Fibroblast of skin of abdomen (primary cell): ENCODE results near the gene TBX15. TPM values are rescaled to one million over a fixed set of nuclear protein-coding genes. Genes with fewer than 3 reads are reported as not detected.
A peak's percentile ranks its signal among the peaks of the same experiment; 100 is the strongest.

ENCODE experiments used
- DNase-seq: peaks from one replicate; pipeline ENCODE4 v3.0.0-alpha.2; 2013
- polyA plus RNA-seq, 2 experiments: library from polyadenylated mRNA; unstranded; fragments of 120-200 nt; gene quantifications; one replicate each; pipeline ENCODE4 v1.2.1, GENCODE V29; 2013; ENCODE audit not compliant: insufficient read length in 2 of 2

Gene TBX15
- 33.6 TPM for polyA plus RNA-seq (2013, experiment 1 of 2; ENCODE audit: insufficient read length)
- polyA plus RNA-seq (2013, experiment 2 of 2; ENCODE audit: insufficient read length) = 33.6 TPM

- peak; percentile 88 for DNase-seq
These were observed at the start of gene TBX15 for GRCh38 chr1:118988186-118989005. TSS of gene TBX15 (minus strand) at chr1:118988343. CDS start at chr1:118987795, 548 bp downstream.

GRCh38 chr1:119034359-119034758 is 46.2 kb upstream of the TBX15 start:
- no peak for DNase-seq

- DNase-seq = no peak
These were observed 44.8 kb upstream of the TBX15 start for GRCh38 chr1:119032986-119033385.

GRCh38 chr1:119027759-119028158 is 39.6 kb upstream of the TBX15 start:
- no peak for DNase-seq

- DNase-seq = no peak
These were observed 38.8 kb upstream of the TBX15 start for GRCh38 chr1:119026956-119027355.

- DNase-seq = no peak
These were observed 27.4 kb upstream of the TBX15 start for GRCh38 chr1:119015547-119015946.

- no peak for DNase-seq
These were observed 24.2 kb upstream of the TBX15 start for GRCh38 chr1:119012383-119012782.

- peak; percentile 75 for DNase-seq
These were observed 23.6 kb upstream of the TBX15 start for GRCh38 chr1:119011706-119012105.

- peak; percentile 41 for DNase-seq
These were observed 23.0 kb upstream of the TBX15 start for GRCh38 chr1:119011116-119011515.

- DNase-seq = peak; percentile 82
These were observed 22.1 kb upstream of the TBX15 start for GRCh38 chr1:119010201-119010600.

GRCh38 chr1:119009312-119009655 is 21.1 kb upstream of the TBX15 start:
- no peak for DNase-seq

GRCh38 chr1:119008483-119009311 is 20.6 kb upstream of the TBX15 start:
- peak; percentile 83 for DNase-seq

GRCh38 chr1:119007670-119008482 is 19.7 kb upstream of the TBX15 start:
- DNase-seq = no peak

GRCh38 chr1:119007339-119007669 is 19.2 kb upstream of the TBX15 start:
- no peak for DNase-seq

GRCh38 chr1:119006406-119007279 is 18.5 kb upstream of the TBX15 start:
- DNase-seq = no peak

- DNase-seq = no peak
These were observed 17.7 kb upstream of the TBX15 start for GRCh38 chr1:119005724-119006405.

GRCh38 chr1:119004781-119005180 is 16.6 kb upstream of the TBX15 start:
- no peak for DNase-seq

- DNase-seq = peak; percentile 12
These were observed 16.0 kb upstream of the TBX15 start for GRCh38 chr1:119004129-119004527.

GRCh38 chr1:119003413-119004128 is 15.4 kb upstream of the TBX15 start:
- no peak for DNase-seq

- DNase-seq = peak; percentile 90
These were observed 14.0 kb upstream of the TBX15 start for GRCh38 chr1:119002028-119002686.
